Smooth muscle cell (in vitro differentiated cells): ENCODE data around the gene GCG. TPM values are rescaled to one million over a fixed set of nuclear protein-coding genes. Genes with fewer than 3 reads are reported as not detected.

Experiments
- DNase-seq: peaks from one replicate; lab custom pipeline; 2025; ENCODE audit not compliant: unreplicated experiment; lab: John Stamatoyannopoulos, UW
- H2AFZ ChIP-seq: fragments of 200-600 bp; sonication (generic); 2 replicates; pipeline ENCODE4 v1.6.0; 2016; ENCODE audit warnings: antibody characterized with exemption, low read depth, mild to moderate bottlenecking
- H3F3A ChIP-seq: fragments of 200-600 bp; sonication (generic); 2 replicates; pipeline ENCODE4 v1.6.0; 2017; ENCODE audit warnings: antibody characterized with exemption, low read depth
- H3K27ac ChIP-seq: fragments of 200-600 bp; sonication (generic); 2 replicates; pipeline ENCODE4 v1.5.1; 2016; ENCODE audit warnings: low read depth, mild to moderate bottlenecking
- H3K27me3 ChIP-seq: fragments of 200-600 bp; sonication (generic); 2 replicates; pipeline ENCODE4 v1.6.1; 2016; ENCODE audit warnings: low read depth, mild to moderate bottlenecking
- H3K36me3 ChIP-seq: fragments of 200-600 bp; sonication (generic); 2 replicates; pipeline ENCODE4 v1.5.1; 2016; ENCODE audit warnings: low read depth
- H3K4me1 ChIP-seq: fragments of 200-600 bp; sonication (generic); 2 replicates; pipeline ENCODE4 v1.5.1; 2016; ENCODE audit warnings: low read depth
- H3K4me2 ChIP-seq: fragments of 200-600 bp; sonication (generic); 2 replicates; pipeline ENCODE4 v1.6.0; 2016; ENCODE audit warnings: mild to moderate bottlenecking
- H3K4me3 ChIP-seq: fragments of 200-600 bp; sonication (generic); 2 replicates; pipeline ENCODE4 v1.5.1; 2016; ENCODE audit warnings: mild to moderate bottlenecking
- H3K79me2 ChIP-seq: fragments of 200-600 bp; sonication (generic); 2 replicates; pipeline ENCODE4 v1.6.0; 2016; ENCODE audit warnings: low read depth, mild to moderate bottlenecking
- H3K9ac ChIP-seq: fragments of 200-600 bp; sonication (generic); 2 replicates; pipeline ENCODE4 v1.6.0; 2016; ENCODE audit warnings: low read depth
- H3K9me3 ChIP-seq: fragments of 200-600 bp; sonication (generic); replicated peaks from 2 replicates; pipeline ENCODE4 v1.5.1; 2016; ENCODE audit warnings: low read depth
- H4K20me1 ChIP-seq: fragments of 200-600 bp; sonication (generic); 2 replicates; pipeline ENCODE4 v1.6.0; 2016; ENCODE audit warnings: low read depth
- CTCF ChIP-seq: fragments of 200-600 bp; sonication (generic); IDR thresholded peaks from 2 replicates; pipeline ENCODE4 v1.5.1; 2017; ENCODE audit warnings: borderline replicate concordance, mild to moderate bottlenecking, antibody characterized with exemption; ENCODE audit not compliant: insufficient read depth, poor library complexity, severe bottlenecking
- WGBS: methylation state at CpG from one replicate; pipeline ENCODE4 v1.1.7; 2016; ENCODE audit warnings: low lambda C conversion rate; 5-methylcytosine and 5-hydroxymethylcytosine counted together
- polyA plus RNA-seq: library from polyadenylated mRNA; unstranded; fragments of >200 nt; fragmentation: Nextera tagmentation; extraction: Ambion mirVana; gene quantifications from 2 replicates; pipeline ENCODE4 v1.2.1, GENCODE V29; 2016
- total RNA-seq: library from RNA; depleted of rRNA; stranded (reverse); fragments of >200 nt; gene quantifications from 2 replicates; pipeline ENCODE4 v1.2.3, GENCODE V29; 2014

GCG gene
- total and polyA plus RNA-seq, 2 experiments from 2014 or later = not detected

GRCh38 chr2:162107361-162107901 is 44.6 kb downstream of the GCG start:
- Histone ChIP-seq H3F3A (no peaks in the 10 kb centered on the region), H2AFZ (no peak overlapping the region), H3K4me3 (no peak overlapping the region), H3K9ac (no peak overlapping the region), H3K4me1 (no peaks in the 10 kb centered on the region), H3K27ac (no peak overlapping the region), H3K9me3 (no peaks in the 10 kb centered on the region), H4K20me1 (no peaks in the 10 kb centered on the region), H3K36me3 (no peaks in the 10 kb centered on the region), H3K4me2 (no peak overlapping the region), H3K79me2 (no peaks in the 10 kb centered on the region), H3K27me3 (no peaks in the 10 kb centered on the region)
- 94% methylated on average over 4 of the region's 4 CpGs for WGBS
- no peak for DNase-seq
- no peak for TF ChIP-seq CTCF

- no peak overlapping the region for H2AFZ ChIP-seq
- no peaks in the 10 kb centered on the region for H4K20me1 ChIP-seq
- no peaks in the 10 kb centered on the region for H3K36me3 ChIP-seq
- WGBS = 91% methylated on average over 1 of the region's 1 CpG
- no peak for DNase-seq
- no peak for TF ChIP-seq CTCF
- no peak overlapping the region for H3K4me3 ChIP-seq
- H3K4me1 ChIP-seq = no peaks in the 10 kb centered on the region
- no peak overlapping the region for H3K4me2 ChIP-seq
- no peaks in the 10 kb centered on the region for H3K9me3 ChIP-seq
- no peak overlapping the region for H3K27ac ChIP-seq
- no peaks in the 10 kb centered on the region for H3K79me2 ChIP-seq
- no peak overlapping the region for H3K9ac ChIP-seq
- no peaks in the 10 kb centered on the region for H3K27me3 ChIP-seq
- no peaks in the 10 kb centered on the region for H3F3A ChIP-seq
Observed at GRCh38 chr2:162106746-162107145, 45.3 kb downstream of the GCG start.

- no peak for TF ChIP-seq CTCF
- Histone ChIP-seq H4K20me1 (no peaks in the 10 kb centered on the region), H3K4me3 (no peak overlapping the region), H3K36me3 (no peaks in the 10 kb centered on the region), H3K4me2 (no peak overlapping the region), H3K27me3 (no peaks in the 10 kb centered on the region), H3K27ac (no peak overlapping the region), H2AFZ (no peak overlapping the region), H3K79me2 (no peaks in the 10 kb centered on the region), H3K9me3 (no peaks in the 10 kb centered on the region), H3K9ac (no peak overlapping the region), H3K4me1 (no peaks in the 10 kb centered on the region), H3F3A (no peaks in the 10 kb centered on the region)
- 62% methylated on average over 3 of the region's 3 CpGs for WGBS
- no peak for DNase-seq
Observed at GRCh38 chr2:162106146-162106551, 45.9 kb downstream of the GCG start.

- H2AFZ ChIP-seq = no peak overlapping the region
- no peaks in the 10 kb centered on the region for H3K9me3 ChIP-seq
- H3K79me2 ChIP-seq = no peaks in the 10 kb centered on the region
- H3K4me3 ChIP-seq = no peak overlapping the region
- WGBS = 83% methylated on average over 3 of the region's 3 CpGs
- no peaks in the 10 kb centered on the region for H3K27me3 ChIP-seq
- H4K20me1 ChIP-seq = no peaks in the 10 kb centered on the region
- H3K9ac ChIP-seq = no peak overlapping the region
- H3K4me1 ChIP-seq = no peaks in the 10 kb centered on the region
- H3K27ac ChIP-seq = no peak overlapping the region
- H3K4me2 ChIP-seq = no peak overlapping the region
- TF ChIP-seq CTCF = no peak
- DNase-seq = no peak
- H3K36me3 ChIP-seq = no peaks in the 10 kb centered on the region
- no peaks in the 10 kb centered on the region for H3F3A ChIP-seq
Observed at GRCh38 chr2:162103443-162104009, 48.5 kb downstream of the GCG start.
